ENCODE data around the gene UNK.
A peak's percentile ranks its signal among the peaks of the same experiment; 100 is the strongest.
"Not testable (repeated sequence)": the region's sequence is repeated elsewhere in the genome, so short reads cannot be mapped to it uniquely, and the experiment has no call there.

The UNK gene

GRCh38 chr17:75849279-75849646 is 64.7 kb downstream of the UNK start:
- DNase-seq (ENCODE audit: low read depth, low spot score), result no peak

- no peak for DNase-seq (ENCODE audit: low read depth, low spot score)
These were observed 65.1 kb downstream of the UNK start for GRCh38 chr17:75849724-75850123.

- DNase-seq (ENCODE audit: low read depth, low spot score), result no peak
These were observed 66.5 kb downstream of the UNK start for GRCh38 chr17:75850928-75851692.

GRCh38 chr17:75851693-75851991 is 67.0 kb downstream of the UNK start:
- not testable (repeated sequence) for DNase-seq (ENCODE audit: low read depth, low spot score)

DNA sequence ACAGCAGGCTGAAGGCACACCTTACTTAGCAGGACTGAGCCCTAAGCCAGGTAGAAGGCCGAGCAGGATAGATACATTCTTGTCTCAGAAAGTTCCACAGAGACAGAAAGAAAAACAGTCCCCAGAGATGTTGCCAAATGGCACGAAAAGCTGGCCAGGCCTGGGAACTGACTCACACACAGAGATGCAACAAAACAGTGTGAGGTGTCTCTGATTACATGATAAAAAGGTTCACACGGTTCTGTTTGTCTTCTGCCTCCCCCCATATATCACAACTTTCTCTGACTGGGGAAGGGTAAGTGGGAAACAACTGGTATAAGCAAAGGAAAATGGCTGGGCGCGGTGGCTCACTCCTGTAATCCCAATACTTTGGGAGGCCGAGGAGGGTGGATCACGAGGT is 68.8 kb downstream of the UNK start:
- no peak for DNase-seq (ENCODE audit: low read depth, low spot score)

DNA sequence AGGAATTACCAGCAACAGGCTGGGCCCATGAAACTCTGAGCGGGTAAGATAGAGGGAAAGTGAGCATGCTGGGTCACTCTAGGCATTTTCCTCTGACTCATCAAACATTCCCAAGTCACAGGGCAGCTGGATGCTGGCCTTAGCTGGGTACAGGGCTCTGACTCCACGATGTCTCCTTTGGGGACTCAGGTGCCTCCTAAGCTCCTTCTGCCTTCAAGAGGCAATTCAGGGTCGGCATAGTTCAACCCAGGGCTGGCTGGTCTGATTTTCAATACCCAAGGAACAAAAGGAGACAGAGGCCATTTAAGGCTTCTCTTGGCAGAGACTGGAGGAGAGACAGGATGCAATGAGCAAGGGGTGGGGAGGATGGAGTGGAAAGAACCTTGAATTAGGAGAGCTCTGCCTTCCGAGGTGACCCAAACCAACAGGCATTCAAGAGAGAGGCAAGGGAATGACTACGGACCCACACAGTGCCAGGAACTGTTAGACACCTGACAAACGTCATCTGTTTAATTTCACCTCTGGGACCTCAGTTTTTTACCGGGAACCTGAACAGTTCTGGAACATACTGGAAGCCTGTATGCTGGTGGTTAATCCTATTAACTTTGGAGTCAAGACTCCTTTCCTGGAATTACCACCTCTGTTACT is 69.6 kb downstream of the UNK start:
- DNase-seq (ENCODE audit: low read depth, low spot score), result no peak

DNA sequence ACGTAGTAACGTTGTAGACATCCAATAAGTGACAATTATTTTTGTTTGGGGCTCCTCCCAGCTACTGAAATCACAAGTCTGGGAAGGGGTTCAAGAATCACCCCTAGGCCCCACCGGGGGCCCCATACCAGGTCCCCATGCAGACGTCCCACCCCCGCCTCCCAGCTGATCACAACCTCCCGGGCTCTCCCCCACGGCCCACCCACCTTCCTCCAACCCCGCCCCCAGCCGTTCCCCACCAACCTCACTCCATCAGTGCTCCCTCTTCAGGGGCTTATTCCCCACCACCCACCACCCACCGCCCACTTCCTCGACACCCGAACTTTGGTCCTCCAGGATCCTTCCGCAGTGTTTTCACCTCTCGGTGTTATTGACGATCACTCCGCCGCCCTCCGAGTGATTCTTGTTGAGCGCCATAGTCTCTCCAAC is 70.3 kb downstream of the UNK start:
- DNase-seq (ENCODE audit: low read depth, low spot score), result no peak

- peak; percentile 99 for DNase-seq (ENCODE audit: low read depth, low spot score)
These were observed 70.9 kb downstream of the UNK start, which contains the start of gene WBP2 for GRCh38 chr17:75855310-75856061. Gene WBP2, minus strand, starts transcription at chr17:75855335. Its CDS starts 38 bp downstream, at chr17:75855297.

DNA sequence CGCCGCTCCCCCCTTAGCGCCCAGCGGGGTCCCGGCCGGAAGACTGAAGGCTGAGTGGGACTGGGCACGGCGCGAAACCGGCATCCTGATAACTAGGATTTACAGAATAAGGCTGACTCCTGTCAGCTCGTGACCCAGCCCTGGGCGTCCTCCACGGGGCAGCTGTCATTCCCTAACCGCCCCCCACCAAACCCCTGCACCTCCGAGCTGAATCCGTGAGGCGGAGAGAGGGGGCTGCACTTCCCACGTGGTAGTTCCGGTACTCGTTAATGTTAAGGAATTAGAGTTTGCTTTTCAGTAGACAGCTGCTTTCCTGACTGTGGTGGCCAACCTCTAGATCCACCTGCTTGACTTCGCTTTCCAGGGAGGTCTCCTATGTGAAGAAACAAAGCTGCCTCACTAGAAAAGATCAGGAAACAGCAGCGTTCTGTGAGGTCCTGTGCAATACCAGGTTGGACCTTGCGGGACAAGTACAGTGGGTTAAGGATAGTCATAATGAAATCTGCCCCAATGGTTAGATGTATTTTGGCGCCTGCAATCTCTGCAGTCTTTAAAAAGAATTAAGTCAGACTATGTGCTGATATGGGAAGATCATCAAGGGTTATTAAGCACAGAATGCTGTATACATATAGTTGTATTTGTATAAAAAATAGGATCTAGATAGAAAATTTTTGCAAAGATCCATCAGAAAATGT is 71.6 kb downstream of the UNK start:
- DNase-seq (ENCODE audit: low read depth, low spot score), result no peak

- DNase-seq (ENCODE audit: low read depth, low spot score), result not testable (repeated sequence)
These were observed 74.8 kb downstream of the UNK start for GRCh38 chr17:75859358-75859757.

DNA sequence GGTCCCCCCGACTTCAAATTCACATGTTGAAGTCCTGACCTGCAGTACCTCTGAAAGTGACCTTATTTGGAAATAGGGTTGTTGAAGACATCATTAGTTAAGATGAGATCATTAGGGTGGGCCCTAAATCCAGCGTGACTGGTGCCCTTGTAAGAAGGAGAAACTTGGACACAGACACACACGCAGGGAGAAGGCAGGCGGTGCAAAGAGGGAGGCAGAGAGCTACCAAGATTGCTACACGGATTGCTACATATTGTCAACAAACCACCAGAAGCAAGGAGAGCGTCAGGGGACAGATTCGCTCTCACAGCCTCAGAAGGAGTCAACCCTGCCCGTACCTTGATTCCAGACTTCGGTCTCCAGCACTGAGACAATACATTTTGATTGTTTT is 77.3 kb downstream of the UNK start:
- no peak for DNase-seq (ENCODE audit: low read depth, low spot score)

- DNase-seq (ENCODE audit: low read depth, low spot score), result peak; percentile 86
These were observed 79.9 kb downstream of the UNK start for GRCh38 chr17:75864448-75864871.

- not testable (repeated sequence) for DNase-seq (ENCODE audit: low read depth, low spot score)
These were observed 80.3 kb downstream of the UNK start for GRCh38 chr17:75864887-75865286.

DNA sequence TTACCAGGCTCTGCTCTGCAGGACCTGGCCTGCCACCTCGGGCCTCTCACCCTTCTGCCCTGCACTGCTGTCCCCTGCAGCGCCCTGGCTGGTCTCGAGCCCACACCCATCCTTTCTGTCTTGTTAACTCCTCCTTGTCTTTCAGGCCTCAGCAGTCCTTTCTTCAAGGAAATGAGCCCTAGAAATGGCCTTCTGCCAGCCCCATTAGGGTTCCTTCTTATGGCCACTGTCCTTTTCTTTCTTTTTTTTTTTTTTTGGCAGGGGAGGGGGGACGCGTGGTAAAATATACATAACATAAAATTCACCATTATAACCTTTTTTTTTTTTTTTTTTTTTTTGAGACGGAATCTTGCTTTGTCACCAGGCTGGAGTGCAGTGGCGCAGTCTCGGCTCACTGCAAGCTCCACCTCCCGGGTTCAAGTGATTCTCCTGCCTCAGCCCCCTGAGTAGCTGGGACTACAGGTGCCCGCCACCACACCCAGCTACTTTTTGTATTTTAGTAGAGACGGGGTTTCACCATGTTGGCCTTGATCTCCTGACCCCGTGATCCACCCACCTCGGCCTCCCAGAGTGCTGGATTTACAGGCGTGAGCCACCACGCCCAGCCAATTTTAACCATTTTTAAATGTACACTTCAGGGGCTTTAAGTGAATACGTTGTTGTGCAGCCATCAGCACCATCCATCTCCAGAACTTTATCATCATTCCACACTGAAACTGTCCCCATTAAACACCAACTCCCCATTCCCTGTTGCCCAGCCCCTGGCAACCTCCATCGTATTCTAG is 81.0 kb downstream of the UNK start:
- DNase-seq (ENCODE audit: low read depth, low spot score), result not testable (repeated sequence)

DNA sequence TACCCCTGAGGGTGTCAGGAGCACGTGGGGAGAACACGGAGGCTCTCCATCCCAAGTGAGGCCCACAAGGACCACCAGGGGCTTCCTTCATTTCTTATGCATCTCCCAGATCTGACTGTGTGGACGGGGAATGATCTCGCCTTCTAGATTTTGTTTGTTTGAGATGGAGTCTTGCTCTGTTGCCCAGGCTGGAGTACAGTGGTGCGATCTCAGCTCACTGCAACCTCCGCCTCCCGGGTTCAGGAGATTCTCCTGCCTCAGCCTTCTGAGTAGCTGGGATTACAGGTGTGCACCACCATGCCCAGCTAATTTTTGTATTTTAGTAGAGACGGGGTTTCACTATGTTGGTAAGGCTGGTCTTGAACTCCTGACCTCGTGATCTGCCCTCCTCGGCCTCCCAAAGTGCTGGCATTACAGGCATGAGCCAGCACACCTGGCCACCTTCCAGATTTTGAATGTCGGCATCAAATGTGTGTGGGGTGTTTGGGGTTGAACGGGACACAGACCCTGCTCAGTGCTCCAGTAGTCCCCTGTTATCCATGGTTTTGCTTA is 84.2 kb downstream of the UNK start:
- DNase-seq (ENCODE audit: low read depth, low spot score), result not testable (repeated sequence)

- no peak for DNase-seq (ENCODE audit: low read depth, low spot score)
These were observed 84.9 kb downstream of the UNK start for GRCh38 chr17:75869282-75870141.

DNA sequence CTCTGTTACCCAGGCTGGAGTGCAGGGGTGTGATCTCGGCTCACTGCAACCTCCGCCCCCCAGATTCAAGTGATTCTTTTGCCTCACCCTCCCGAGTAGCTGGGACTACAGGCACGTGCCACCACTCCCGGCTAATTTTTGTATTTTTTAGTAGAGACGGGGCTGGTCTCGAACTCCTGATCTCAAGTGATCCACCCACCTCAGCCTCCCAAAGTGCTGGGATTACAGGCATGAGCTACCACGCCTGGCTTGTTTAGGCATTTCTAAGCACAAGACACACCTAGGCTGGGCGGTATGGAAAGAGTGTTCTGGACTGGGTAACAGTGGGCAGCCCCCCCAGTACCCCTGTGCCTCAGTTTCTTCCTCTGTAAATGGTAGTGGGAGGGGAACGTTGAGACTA is 85.6 kb downstream of the UNK start:
- DNase-seq (ENCODE audit: low read depth, low spot score), result not testable (repeated sequence)

GRCh38 chr17:75872434-75873351 is 88.1 kb downstream of the UNK start:
- no peak for DNase-seq (ENCODE audit: low read depth, low spot score)

Data from brain pericyte (primary cell).